ENCODE data around the gene ACSM3.
"Not testable (repeated sequence)": the region's sequence is repeated elsewhere in the genome, so short reads cannot be mapped to it uniquely, and the experiment has no call there.

The ACSM3 gene, protein sequence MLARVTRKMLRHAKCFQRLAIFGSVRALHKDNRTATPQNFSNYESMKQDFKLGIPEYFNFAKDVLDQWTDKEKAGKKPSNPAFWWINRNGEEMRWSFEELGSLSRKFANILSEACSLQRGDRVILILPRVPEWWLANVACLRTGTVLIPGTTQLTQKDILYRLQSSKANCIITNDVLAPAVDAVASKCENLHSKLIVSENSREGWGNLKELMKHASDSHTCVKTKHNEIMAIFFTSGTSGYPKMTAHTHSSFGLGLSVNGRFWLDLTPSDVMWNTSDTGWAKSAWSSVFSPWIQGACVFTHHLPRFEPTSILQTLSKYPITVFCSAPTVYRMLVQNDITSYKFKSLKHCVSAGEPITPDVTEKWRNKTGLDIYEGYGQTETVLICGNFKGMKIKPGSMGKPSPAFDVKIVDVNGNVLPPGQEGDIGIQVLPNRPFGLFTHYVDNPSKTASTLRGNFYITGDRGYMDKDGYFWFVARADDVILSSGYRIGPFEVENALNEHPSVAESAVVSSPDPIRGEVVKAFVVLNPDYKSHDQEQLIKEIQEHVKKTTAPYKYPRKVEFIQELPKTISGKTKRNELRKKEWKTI

DNA sequence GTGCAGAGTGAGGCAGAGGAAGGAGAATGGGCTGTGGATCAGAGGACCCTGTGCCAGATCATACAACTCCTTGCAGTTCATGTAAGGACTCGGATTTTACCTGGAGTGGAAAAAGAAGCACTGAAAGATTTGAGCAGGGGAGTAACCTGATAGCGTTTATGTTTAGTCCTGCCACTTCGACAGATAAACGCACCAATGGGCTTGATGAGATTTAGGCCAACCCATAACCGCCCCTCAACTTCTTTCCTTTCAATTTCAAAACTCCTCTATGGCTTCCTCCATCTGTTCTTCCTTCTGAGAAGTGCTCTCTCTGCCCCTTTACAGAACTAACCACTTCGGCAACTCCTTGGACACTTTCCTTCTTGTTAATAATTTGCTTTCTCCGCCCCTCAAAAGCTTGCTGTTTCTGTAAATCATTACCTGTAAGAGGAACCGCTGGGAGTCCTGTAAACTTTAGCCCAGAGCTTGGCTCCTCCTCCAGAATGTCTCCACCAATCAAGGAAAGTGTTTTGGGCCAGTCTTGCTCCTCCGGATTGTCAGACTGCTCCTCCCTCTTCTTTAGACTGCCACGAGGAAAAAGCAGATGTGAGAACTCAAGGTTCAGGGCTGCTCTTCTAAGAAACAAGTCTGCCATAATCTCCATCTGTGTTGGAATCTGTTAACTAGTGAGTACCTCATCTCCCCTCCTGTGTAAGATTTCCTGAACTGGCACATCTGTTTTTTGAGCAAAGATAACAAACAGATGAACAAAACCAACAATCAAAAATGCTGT, at the start of gene ACSM3:
ACSM3 (plus strand) TSS at position 554 of the 772 bp plus-strand sequence. CDS start 6,021 bp downstream, outside the sequence.
- peak; percentile 20 for DNase-seq

DNA sequence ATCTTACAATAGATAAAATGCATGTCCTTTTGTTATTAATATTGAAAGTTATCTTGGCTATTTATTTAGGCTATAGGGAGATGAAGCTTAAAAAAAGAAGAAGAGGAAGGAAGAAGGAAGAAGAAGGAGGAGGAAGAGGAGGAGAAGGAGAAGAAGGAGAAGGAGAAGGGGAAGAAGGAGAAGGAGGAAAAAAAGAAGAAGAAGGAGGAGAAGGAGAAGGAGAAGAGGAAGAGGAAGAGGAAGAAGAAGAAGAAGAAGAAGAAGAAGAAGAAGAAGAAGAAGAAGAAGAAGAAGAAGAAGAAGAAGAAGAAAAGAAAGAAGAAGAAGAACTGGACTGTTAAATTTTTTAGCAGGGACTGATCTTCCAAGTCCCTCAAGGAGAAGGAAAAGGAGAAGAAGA, 46.1 kb upstream of the ACSM3 start:
- DNase-seq, result not testable (repeated sequence)

DNA sequence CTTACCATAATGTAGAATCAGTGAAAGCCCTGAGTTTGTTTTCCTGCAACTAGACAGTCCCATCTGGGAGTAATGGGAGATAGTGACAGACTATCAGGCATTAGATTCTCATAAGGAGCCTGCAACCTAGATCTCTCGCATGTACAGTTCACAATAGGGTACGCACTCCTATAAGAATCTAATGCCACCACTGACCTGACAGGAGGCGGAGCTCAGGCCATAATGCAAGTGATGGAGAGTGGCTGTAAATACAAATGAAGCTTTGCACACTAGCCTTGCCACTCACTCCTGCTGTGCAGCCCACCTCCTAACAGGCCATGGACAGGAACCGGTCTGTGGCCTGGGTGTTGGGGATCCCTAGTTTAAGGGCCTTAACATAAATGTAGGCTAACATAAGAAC, 43.6 kb upstream of the ACSM3 start:
- no peak for DNase-seq

DNA sequence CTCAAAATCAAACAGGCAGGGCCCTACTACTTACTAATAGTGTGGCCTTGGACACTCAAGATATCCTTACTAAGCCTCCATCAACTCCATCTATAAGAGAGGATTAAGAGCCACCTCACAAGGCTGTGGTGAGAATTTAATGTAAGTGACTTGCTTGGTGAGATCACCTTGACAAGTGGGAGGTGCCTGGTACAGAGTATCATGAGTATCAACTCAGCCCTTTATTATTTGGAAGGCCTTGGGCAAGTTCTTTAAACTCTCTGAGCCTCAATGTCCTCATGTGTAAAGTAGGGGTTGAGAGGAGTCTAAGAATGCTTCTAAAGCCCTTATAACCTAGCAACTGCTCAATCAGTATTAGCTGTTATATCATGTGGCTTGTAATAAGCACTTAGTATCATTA, 37.2 kb upstream of the ACSM3 start:
- DNase-seq, result no peak

DNA sequence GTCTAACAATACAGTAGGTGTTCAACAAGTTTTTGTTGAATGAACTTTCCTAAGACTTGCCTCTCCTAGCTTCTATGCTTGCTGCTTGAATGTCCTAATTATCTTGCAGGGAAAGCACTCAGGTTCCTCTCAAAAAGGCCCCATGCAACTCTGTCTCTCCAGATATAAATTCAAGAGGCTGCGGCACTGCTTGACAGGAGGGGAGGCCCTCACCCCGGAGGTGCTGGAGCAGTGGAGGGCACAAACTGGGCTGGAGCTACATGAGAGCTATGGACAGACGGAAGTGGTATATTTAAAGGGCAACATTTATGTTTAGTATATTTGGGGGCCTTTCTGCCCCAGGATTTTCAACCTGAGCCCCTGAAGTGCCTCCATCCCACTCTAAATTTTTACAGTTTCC, 36.6 kb upstream of the ACSM3 start:
- DNase-seq, result no peak

DNA sequence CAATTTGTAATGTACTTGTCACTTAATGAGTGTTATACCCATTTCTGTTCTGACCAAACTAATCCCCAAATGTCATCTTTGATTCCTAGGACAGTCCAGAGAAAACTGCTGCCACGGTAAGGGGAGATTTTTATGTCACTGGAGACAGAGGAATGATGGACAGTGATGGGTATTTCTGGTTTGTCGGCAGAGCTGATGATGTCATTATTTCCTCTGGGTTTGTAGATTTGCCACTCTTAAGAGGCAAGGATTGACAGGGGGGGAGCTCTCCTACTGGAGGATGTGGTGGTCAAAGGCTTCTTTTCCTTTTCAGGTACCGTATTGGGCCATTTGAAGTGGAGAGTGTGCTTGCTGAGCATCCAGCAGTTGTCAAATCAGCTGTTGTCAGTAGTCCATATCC, 34.7 kb upstream of the ACSM3 start:
- no peak for DNase-seq

DNA sequence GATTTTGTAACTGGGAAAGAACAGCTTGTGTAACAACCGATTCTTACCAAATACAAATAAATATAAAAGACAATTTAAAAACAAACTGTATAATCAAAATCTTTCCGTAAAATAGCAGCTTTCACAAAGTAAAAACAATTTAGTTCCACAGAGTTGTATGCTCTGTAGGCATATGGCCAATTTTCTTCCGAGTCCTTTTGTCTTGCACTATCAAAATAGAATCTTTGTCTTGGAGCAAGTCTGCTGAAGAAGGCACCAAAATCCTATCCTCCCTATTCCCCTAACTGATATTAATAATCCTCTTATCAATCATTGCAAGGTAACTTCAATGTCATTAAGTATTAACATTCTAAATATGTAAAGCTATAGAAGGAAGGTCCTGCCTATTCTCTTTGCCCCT, 29.8 kb upstream of the ACSM3 start:
- DNase-seq, result no peak

DNA sequence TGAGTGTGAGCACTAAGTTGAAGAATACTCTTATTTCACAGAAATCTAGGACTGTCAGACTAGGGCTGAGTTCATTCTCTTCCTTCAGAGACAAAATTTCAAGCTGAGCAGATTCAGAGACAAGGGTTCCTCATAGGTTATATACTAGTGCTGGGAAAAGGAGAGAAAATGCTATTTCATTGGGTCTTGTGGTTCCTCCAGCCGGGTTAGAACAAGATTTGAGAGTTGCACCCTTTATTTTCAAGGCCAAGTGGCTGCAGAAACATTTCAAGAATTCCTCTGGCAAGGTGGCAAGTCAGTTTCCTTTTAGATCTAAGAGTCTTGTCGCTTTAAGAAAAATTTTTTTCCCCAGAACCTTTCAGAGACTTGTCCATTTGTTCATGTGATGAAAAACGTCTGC, 29.0 kb upstream of the ACSM3 start:
- no peak for DNase-seq

DNA sequence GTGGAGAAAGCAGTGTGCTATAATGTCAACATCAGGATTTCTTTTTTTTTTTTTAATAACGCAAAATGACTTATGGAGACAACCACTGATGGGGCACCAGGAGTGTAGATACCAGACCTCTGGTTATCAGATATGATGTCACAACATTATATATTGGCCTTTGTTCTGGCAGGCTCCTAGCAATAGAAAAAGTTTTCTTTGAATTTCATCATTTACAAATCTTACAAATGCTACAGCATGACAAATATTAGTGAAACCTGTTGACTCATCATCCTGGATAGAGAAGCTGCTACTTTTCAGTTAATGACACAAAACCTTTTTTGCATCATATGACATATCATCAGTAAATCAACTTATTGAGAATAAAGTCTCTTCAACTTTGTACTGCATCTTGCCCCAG, 28.3 kb upstream of the ACSM3 start:
- DNase-seq, result no peak

DNA sequence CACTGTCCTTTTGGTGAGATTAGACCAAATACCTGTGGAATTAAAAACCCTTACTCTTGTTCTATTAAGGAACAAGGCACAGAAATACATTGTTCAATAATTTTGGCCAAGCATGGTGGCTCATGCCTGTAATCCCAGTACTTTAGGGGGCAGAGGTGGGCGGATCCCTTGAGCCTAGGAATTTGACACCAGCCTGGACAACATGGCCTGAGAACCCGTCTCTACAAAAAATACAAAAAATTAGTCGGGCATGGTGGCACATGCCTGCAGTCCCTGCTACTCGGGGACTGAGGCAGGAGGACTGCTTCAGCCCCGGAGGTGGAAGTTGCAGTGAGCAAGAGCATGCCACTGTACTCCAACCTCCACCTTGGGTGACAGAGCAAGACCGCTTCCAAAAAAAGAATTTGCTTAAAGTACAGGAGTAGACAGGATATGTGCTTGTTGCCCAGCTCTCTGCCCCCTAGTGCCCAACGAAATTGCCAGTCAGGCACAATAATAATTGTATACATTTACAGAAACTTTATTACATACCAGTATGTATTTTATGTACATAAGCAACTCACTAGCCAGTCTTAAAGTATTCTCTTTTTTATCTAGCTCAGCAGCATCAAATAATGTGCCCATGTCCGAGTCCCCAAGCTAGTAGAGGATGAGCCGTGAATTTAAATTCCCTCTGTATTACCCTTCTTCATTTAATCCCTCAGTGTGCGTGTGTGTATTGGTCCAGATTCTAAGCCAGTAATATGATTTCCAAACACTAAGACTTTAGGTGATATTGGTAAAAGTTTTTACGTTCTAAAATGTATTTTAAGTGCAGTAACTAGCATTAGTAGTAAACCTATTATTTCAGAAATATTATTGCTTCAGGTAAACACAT, 23.6 kb upstream of the ACSM3 start:
- no peak for DNase-seq

DNA sequence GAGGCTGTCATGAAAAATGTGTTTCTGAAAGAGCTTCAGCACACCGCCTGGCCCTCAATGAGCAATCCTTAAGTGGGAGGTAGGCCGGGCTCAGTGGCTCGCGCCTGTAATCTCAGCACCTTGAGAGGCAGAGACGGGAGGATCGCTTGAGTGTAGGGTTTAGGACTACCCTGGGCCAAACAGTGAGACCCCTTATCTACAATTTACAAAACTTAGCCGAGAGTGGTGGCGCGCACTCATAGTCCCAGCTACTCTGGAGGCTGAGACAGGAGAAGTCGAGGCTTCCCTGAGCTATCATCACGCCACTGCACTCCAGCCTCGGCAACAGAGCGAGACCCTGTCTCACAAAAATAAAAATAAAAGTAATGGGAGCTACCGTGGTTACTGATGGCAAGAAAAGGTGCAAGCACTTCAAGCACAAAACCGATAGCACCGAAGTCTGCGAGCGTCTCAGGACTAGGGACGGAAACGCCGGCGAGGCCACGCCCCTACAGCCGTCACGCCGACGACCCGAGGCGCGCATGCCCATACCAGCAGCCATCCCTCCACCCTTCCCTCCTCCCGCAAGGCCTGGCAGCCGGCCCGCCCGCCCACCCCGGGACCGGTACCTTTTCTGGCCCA, 22.8 kb upstream of the ACSM3 start:
- peak; percentile 84 for DNase-seq

DNA sequence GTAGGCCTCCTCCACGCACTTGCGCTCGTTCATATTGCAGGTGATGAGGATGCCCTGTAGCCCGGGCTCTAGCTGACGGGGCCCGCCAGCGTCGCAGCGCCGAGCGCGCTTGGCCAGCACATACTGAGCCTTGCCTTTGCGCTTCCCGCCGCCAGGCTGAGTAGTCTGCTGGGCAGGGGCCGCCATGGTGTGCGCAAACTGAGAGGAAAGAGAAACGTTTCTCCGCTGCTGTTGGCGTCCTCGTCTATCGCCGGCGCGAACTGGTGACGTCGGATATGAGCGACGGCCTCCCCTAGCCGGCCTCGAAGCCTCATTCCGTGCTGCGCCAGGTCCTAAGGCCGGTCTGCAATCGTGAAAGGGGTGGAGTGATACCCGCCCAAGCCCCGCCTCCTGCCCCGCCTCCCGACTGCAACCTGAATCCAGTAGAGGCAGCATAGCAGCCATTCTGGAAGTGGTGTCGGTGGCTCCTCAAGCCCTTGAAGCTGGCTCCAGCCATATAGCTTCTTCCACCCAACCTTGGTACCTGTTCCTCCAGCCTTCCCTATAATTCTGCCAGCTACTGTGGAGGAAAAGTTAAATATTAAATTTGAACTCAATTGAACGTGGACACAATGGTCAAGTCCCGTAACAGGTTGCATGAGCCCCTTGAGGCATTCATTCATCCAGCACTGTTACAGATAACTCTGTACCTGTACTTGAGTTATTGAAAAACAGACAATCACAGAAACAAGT, 22.1 kb upstream of the ACSM3 start, which contains the start of gene THUMPD1:
THUMPD1 (minus strand) TSS at position 265 of the 732 bp plus-strand sequence; CDS start at position 186, 79 bp downstream.
- peak; percentile 93 for DNase-seq

DNA sequence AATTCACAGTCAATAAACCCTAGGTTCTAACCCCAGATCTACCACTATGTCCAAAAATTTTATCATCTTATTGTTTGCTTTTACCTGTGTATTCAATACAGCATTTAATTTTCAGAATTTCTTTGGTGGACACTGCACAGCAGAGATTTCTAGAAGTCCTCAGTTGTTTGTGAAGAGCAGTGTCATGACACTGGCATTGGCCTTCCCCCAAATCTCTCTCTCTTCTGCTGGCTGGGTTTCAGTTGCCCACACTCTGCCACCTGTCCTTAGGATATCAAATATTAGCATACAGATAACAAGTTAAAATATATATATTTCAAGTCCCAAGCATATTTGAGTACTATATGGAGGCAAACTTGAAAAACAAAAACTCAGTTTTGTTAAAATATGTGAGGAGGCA, 20.2 kb upstream of the ACSM3 start:
- no peak for DNase-seq

DNA sequence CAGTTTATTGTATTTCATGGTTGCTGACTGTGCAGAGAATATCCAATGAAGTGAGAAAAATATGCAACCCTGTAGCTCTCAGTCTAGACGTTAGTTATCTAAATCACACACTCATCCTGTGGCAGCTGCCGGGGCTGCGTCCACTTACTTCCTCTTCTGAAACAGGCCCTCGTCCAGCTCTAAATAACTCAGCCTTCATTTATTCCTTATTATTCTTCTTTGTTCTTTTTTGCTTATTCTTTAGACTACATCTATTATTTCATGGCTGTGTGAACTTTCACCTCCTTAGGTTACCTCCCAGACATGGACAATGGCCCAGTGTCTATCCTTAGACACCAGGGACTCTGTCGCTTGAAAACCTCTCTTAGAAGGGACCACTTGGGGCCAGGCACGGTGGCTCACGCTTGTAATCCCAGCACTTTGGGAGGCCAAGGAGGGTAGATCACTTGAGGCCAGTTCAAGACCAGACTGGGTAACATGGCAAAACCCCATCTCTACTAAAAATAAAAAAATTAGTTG, 18.8 kb upstream of the ACSM3 start:
- no peak for DNase-seq

DNA sequence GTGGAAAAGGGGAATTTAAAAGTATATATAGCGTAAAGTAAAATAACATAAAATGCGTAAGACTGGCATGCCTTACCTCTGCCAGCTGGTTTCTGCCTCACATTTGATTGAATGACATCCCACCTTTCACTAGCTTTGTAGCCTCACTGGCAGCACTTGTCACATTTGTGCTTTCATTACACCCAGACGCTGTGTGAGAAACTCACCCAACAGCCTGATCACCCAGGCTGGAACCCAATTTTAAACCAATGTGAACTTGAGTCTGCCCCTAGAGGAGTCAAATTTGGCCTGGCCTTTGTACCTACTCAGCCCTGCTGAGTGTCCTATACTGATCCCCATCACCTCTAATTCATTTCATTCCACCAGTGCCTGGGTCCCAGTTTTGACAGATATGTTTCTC, 17.4 kb upstream of the ACSM3 start:
- DNase-seq, result no peak

DNA sequence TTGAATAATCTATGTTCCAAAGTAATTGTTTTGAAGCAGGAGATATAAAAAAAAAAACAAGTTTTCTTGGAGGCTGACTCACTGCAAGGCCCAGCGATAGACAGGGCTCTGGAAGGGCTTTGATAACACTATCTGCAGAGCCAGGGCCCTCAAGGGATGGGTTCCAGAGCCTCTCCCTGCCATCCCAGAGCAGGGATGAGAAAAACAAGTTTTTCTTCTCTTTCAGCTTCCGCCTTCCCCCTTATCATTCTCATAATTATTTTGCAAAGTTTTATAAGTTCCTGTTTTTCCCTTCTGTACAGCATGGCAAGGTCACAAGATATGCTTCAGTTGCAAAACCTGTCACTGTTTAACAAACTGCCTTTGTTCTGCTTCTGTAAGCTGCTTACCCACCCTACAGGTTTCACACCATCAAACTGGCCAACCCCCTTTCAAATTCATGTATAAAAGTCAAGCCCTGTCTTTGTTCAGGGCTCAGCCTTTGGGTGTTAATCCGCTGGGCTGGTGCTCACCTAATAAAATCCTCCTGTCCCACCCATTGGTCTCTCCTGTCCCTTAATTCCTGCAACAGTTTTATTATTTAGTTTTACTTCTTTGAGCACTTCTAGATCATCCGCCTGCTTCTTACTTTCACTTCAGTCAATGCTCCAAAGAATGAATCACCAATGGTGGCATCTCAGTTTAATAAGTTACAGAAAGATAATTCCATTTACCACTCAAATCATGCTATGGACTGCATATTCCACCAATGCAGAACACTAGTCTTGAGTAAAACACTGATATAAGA, 16.6 kb upstream of the ACSM3 start:
- no peak for DNase-seq

DNA sequence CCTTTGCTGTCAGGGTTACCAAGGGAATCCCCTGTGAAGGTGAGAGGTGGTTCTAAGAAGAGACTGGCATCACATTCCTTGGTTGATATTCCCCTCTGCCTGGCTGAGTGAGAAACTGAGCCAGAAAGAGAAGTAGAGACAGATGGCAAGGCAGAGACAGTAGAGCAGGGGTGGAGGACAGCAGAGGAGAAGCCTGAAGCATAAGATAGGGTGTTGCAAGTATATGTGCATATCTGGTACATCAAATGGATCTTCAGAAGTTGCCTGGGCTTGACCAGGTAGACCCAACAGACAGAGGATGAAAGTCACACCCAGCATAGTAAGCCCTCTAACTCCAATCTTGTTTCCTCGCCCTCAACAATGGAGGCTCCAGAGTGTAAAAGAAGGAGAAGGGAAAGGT, 14.3 kb upstream of the ACSM3 start:
- no peak for DNase-seq

DNA sequence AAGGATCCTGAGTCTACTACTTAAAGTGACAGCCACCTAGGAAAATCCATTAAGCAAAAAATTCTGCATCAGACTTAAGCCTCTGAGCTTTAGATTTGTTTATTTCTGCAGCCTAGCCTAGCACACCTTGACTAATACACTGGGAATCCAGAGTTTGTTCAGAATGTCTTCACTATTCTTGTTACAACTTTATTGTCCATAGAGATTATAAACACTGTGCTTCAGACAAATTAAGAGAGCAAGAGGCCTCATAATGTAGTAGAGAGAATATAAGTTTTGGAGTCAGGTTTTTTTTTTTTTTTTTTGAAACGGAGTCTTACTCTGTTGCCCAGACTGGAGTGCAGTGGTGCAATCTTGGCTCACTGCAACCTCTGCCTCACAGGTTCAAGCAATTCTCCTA, 13.3 kb upstream of the ACSM3 start:
- DNase-seq, result no peak

DNA sequence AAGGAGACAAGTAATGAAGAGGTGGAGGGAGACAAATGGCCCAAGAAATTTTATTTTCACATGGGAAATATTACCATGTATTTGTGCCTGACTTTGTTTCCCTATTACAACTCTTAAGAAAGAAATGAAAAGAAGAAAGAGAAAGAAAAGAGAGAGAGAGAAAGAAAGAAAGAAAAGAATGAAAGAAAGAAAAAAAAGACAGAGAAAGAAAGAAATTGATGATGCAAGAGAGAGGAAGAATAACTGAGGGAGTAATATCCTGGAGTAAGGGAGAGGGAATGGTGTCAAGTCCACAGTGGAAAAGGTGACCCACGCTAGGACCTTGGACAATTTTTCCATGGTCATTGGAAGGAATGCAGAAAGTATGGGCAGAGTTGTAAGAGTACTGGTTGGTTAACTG, 10.1 kb upstream of the ACSM3 start:
- no peak for DNase-seq

DNA sequence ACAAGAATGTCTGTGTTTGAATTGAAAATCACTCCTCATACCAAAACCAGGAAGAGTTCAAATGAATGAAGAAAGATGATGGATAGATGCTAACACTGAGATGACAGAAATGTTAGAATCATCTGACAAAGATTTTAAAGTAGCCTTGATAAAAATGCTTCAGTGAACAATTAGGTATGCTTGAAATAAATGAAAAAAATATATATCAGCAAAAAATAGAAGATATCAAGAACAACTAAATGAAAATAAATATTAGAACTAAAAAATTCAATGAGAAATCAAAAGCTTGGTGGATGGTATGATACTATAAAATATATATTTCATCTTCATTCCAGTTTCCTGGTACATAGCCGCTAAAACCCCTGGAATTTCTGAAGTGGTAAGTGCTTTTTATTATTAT, 8.6 kb upstream of the ACSM3 start:
- no peak for DNase-seq

DNA sequence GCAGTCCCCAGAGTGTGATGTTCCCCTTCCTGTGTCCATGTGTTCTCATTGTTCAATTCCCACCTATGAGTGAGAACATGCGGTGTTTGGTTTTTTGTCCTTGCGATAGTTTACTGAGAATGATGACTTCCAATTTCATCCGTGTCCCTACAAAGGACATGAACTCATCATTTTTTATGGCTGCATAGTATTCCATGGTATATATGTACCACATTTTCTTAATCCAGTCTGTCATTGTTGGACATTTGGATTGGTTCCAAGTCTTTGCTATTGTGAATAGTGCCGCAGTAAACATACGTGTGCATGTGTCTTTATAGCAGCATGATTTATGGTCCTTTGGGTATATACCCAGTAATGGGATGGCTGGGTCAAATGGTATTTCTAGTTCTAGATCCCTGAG, 8.0 kb upstream of the ACSM3 start:
- DNase-seq, result not testable (repeated sequence)
